Pericardium fibroblast (primary cell): ENCODE data around the gene RPL41. TPM values are rescaled to one million over a fixed set of nuclear protein-coding genes. Genes with fewer than 3 reads are reported as not detected.

Experiments
- total RNA-seq: library from RNA; depleted of rRNA; stranded (reverse); fragments of >200 nt; gene quantifications from 2 replicates; pipeline ENCODE4 v1.2.3, GENCODE V29; 2015

RPL41 gene
- 4,540 and 5,963 TPM in 2 replicates for total RNA-seq

DNA sequence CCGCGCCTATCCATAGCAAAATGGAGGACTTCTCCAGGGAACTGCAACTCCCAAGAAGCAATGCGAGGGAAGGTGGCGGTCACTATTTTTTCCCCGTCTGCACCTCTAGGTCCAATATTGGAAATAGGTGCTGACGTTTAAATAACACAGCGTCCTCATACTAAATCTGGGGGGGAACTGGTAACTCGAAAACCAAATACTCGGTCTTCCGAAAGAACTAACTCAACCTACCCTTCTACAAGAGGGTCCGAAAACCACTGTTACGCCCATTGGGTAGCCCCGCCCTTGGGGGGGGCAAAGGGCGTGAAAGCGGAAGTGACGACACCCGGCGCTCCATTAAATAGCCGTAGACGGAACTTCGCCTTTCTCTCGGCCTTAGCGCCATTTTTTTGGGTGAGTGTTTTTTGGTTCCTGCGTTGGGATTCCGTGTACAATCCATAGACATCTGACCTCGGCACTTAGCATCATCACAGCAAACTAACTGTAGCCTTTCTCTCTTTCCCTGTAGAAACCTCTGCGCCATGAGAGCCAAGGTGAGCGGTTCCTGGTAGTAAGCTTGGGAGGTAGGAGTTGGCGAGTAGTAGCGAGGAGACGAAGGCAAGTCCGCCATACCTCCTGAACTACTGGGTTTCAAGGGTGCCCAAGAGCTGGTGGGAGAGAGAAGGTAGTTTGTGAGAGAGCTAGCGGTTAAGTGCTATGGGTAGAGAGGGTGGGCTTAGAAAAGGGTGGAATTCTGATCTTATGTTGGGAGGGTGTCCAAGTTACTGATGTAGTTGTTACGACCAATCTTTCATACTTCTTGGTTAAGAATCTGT is at the start of gene RPL41:
Gene RPL41, plus strand, starts transcription at position 367 of the 815 bp plus-strand sequence.

DNA sequence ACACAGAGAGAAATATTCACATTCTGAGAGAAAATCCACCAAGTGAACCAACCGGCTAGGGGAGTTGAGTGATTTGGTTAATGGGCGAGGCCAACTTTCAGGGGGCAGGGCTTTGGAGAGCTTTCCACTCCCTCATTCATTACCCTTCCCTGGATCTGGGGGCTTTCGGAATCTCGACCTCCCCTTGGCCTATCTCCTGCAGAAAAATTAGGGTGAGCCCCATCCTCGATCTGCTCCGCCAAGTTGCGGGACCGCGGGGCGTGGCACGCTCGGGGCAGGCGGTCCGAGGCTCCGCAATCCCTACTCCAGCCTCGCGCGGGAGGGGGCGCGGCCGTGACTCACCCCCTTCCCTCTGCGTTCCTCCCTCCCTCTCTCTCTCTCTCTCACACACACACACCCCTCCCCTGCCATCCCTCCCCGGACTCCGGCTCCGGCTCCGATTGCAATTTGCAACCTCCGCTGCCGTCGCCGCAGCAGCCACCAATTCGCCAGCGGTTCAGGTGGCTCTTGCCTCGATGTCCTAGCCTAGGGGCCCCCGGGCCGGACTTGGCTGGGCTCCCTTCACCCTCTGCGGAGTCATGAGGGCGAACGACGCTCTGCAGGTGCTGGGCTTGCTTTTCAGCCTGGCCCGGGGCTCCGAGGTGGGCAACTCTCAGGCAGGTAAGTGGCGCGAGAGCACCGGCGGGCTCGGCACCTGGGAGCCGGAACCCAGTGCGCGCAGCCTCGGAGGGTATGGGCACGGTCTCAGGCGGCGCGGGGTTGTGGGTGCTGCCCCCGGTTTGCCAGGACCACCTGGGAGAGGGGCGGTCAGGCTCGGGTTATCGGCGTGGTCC is 36.5 kb upstream of the RPL41 start, which contains the start of gene ERBB3:
Gene ERBB3, plus strand, starts transcription at position 443 of the 833 bp plus-strand sequence. Its CDS starts 136 bp downstream, at position 579.

DNA sequence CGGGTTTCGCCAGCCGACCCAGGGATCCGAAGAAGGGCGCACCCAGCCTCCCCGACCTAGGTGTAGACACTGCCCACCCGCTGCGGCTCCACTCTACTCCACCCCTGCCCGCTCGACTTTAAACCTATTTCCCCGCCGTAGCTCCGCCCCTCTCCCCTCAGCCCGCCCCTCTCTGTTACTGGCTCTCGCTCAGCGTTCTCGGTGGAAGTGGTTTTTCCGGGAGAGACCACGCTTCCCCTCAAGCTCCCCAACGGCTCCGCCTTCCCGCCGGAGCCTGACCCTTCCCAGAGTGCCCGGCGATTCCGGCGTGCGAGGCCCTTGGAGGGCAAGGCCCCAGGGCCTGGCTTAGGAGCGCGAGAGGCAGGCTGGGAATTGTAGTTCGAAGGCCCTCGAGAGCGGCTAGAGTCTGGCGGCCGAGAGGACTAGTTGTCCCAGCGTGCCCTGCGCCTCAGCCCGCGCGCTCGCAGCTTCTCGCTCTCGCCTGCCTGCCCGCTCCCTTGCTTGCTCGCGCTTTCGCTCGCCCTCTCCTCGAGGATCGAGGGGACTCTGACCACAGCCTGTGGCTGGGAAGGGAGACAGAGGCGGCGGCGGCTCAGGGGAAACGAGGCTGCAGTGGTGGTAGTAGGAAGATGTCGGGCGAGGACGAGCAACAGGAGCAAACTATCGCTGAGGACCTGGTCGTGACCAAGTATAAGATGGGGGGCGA is 12.2 kb upstream of the RPL41 start, which contains the start of gene PA2G4:
Gene PA2G4, plus strand, starts transcription at position 451 of the 706 bp plus-strand sequence. Its CDS starts 179 bp downstream, at position 630.

DNA sequence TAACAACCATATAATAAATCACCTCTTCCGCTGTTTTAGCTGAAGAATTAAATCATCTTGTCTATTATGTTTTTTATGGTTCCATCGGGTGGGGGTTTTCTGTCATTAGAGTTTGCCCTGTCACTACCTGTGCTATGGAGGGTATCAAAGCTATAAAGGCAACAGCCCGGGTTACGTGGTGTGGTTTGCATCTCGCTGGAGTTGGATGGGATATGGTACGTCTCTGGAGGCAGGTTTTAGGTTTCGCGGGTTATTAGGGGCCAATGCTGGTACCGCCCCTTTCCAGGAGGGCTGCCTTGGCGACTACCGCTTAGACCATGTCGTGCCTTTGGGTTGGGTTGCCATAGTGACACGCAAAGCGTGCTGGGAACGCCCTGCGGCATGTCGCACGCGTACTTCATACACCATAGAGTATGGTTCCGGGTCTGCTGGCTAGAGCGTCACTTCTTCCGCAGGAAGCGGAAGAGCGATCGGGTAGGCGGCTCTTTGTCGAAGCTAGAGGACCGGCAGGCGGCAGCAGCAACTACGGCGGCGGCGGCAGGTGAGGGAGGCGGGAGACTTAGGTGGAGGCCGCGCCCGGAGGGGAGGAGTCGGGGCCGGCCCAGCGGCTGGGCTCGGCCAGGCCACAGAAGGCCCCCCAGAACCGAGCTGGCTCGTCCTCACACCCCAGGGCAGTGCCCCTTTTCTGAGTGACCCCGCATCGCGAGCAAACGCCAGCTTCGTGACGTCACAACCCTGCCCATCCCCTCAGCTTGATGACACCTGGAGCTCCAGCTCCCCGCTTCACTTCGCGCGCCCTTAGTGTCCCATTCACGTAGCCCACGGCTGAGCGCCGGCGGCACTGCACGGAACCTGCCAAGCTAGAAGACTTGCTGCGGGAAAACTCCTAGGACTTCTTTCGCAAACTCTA is 1.6 kb downstream of the RPL41 start, which contains the start of gene ZC3H10:
Gene ZC3H10, plus strand, starts transcription at position 489 of the 910 bp plus-strand sequence. CDS start 2,297 bp downstream, outside the sequence.

DNA sequence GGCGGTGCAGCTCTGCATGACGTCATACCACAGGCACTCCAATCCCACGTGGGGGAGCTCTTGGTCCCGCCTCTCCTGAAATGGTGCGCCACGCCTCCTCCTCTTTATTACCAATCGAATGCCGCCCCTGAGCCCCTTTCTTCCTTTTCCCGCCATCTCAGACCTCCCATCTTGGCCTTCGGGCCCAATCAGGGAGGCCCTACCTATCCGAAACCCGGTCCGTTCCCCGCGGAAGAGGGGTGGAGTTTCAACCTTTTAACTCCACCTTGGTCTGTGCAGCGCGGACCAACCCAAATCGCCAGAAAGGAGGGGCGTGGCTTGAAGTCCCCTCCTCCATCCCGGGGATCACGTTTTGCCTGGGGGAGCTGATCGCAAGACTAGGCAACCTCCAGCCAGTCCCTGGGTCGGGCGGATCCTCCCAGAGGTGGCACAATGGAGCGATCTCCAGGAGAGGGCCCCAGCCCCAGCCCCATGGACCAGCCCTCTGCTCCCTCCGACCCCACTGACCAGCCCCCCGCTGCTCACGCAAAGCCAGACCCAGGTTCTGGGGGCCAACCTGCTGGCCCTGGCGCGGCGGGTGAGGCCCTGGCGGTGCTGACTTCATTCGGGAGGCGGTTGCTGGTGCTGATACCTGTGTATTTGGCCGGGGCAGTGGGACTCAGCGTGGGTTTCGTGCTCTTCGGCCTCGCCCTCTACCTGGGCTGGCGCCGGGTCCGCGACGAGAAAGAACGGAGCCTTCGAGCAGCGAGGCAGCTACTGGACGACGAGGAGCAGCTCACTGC is 11.6 kb downstream of the RPL41 start, which contains the start of gene ESYT1:
Gene ESYT1, plus strand, starts transcription at position 380 of the 782 bp plus-strand sequence. Its CDS starts 53 bp downstream, at position 433.

DNA sequence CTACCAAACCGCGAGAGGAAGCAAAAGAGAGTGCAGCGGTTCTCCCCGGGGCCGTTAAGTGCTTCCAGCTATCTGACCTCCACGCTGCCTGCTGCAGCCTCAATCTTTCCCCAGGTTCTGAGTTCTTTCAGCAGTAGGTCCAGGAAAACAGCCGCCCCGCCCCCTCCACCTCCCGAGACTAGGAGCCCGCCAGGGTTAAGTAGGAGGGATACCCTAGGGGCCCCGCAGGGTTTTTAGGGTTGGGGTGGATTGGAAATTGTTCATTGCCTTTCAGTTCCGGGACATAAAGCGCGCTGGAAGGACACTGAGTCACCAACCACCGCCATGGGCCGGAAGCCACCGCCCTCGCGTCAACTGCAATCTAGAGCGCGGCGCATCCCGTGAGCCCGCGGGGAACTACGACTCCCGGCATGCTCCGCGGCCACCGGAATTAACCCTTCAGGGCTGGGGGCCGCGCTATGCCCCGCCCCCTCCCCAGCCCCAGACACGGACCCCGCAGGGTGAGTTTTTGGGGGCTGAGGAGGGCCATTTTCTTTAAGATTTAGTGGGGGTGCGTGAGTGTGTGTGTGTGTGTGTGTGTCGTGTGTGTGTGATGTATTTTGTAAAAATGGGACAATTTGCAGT is 35.8 kb downstream of the RPL41 start, which contains the start of gene MYL6B:
Gene MYL6B, plus strand, starts transcription at position 456 of the 624 bp plus-strand sequence. CDS start 1,332 bp downstream, outside the sequence.

DNA sequence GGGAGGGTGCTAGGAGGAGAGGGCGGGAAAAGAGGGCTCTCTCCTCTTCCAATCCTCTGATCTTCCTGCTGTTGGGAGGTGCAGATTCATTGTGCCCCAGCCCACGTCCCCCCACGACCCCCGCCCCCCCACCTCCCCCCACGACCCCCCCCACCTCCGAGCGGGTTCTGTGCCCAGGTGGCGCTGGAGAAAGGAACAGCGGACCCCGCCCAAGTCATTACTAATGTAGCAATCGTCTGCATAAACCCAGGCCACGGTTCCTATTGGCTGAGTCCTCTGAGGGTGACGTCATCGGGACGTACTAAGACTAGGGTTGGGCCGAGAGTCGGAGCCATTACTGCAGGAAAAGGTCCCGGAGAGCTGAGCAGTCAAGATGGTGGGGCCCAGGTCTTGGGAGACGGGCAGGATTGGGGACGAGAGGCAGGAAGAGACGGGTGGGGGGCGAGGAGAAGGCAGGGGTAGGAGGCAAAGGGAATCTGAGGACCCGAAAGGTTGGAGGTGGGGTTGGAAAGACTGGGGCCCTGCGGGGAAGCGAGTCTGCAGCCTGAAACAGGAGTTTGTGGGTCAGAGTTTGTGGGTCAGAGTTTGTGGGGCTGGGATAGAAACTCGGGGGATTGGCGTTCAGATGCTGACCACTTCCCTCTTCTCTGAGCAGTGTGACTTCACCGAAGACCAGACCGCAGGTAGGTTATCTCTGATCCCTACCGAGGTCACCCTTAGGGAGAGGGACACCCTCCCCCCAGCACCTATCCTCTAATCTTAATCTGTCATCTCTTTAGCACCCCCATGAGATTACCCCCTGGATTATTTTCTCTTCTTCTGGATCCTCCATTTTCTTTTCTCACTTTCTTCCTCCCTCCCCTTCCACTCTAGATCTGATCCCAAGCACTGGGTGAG is 41.8 kb downstream of the RPL41 start, which contains the start of gene MYL6:
Gene MYL6, plus strand, starts transcription at position 331 of the 897 bp plus-strand sequence. Its CDS starts 43 bp downstream, at position 374.

Other genes starting within 250 kb of the RPL41 start
- gene PYM1, start 188.7 kb upstream of the RPL41 start, total RNA-seq: 29.2 and 38.9 TPM in 2 replicates
- 23.0 and 53.5 TPM in 2 replicates for gene DGKA, start 185.5 kb upstream of the RPL41 start, total RNA-seq
- gene PMEL, start 150.6 kb upstream of the RPL41 start, total RNA-seq: 0.47 TPM in 1 of 2 replicates, not detected in the other
- gene CDK2, start 149.8 kb upstream of the RPL41 start, total RNA-seq: 10.5 and 17.5 TPM in 2 replicates
- 60.8 and 74.7 TPM in 2 replicates for gene RAB5B, start 142.6 kb upstream of the RPL41 start, total RNA-seq
- gene SUOX, start 119.4 kb upstream of the RPL41 start, total RNA-seq: 7.8 and 12.0 TPM in 2 replicates
- 2.0 and 10.4 TPM in 2 replicates for gene IKZF4, start 95.6 kb upstream of the RPL41 start, total RNA-seq
- gene RPS26, start 74.7 kb upstream of the RPL41 start, total RNA-seq: 1,091 and 4,343 TPM in 2 replicates
- gene ERBB3, start 36.5 kb upstream of the RPL41 start, total RNA-seq: 1.9 and 4.2 TPM in 2 replicates
- gene PA2G4, start 12.1 kb upstream of the RPL41 start, total RNA-seq: 69.7 and 70.5 TPM in 2 replicates
- 2.2 and 3.4 TPM in 2 replicates for gene ZC3H10, start 1.6 kb downstream of the RPL41 start, total RNA-seq
- gene ESYT1, start 11.6 kb downstream of the RPL41 start, total RNA-seq: 104 and 207 TPM in 2 replicates
- 68.7 and 103 TPM in 2 replicates for gene MYL6B, start 36.0 kb downstream of the RPL41 start, total RNA-seq
- gene MYL6, start 41.7 kb downstream of the RPL41 start, total RNA-seq: 1,218 and 3,228 TPM in 2 replicates
- 30.8 and 40.4 TPM in 2 replicates for gene SMARCC2, start 72.8 kb downstream of the RPL41 start, total RNA-seq
- 69.4 and 113 TPM in 2 replicates for gene RNF41, start 105.3 kb downstream of the RPL41 start, total RNA-seq
- 29.3 and 31.5 TPM in 2 replicates for gene NABP2, start 107.7 kb downstream of the RPL41 start, total RNA-seq
- gene SLC39A5, start 113.4 kb downstream of the RPL41 start, total RNA-seq: not detected in 2 replicates
- 15.3 and 23.5 TPM in 2 replicates for gene ANKRD52, start 141.8 kb downstream of the RPL41 start, total RNA-seq
- gene COQ10A, start 150.3 kb downstream of the RPL41 start, total RNA-seq: 12.5 and 13.9 TPM in 2 replicates
- gene CS, start 183.7 kb downstream of the RPL41 start, total RNA-seq: 75.0 and 76.6 TPM in 2 replicates
- 77.7 and 92.1 TPM in 2 replicates for gene CNPY2, start 199.4 kb downstream of the RPL41 start, total RNA-seq
- gene PAN2, start 217.4 kb downstream of the RPL41 start, total RNA-seq: 14.1 and 19.2 TPM in 2 replicates
- not detected in 2 replicates for gene IL23A, start 222.3 kb downstream of the RPL41 start, total RNA-seq
- gene STAT2, start 243.5 kb downstream of the RPL41 start, total RNA-seq: 128 and 161 TPM in 2 replicates
- gene APOF, start 246.2 kb downstream of the RPL41 start, total RNA-seq: not detected in 2 replicates